Right cardiac atrium (tissue), 5 donors: ENCODE data around the gene B3GNT3. TPM values are rescaled to one million over a fixed set of nuclear protein-coding genes. Genes with fewer than 3 reads are reported as not detected.
A peak's percentile ranks its signal among the peaks of the same experiment; 100 is the strongest.

Experiments used
- ATAC-seq, 2 donors: fragments of 200-7000 bp; cut with Tn5 transposase; one replicate each; pipeline versions ENCODE4 v1.8.0 to v1.9.1; 2020; ENCODE audit warnings: moderate library complexity in 2 of 2, mild to moderate bottlenecking in 1 of 2
- DNase-seq, 3 donors: peaks; one replicate each; pipeline ENCODE4 v3.0.0-alpha.2; 2020
- H3K27ac ChIP-seq: one replicate; pipeline ENCODE4 v1.5.1; 2013; ENCODE audit warnings: mild to moderate bottlenecking, low read length, control low read depth, moderate library complexity
- H3K27me3 ChIP-seq: one replicate; pipeline ENCODE4 v1.6.1; 2013; ENCODE audit not compliant: control insufficient read depth, insufficient read depth
- H3K4me1 ChIP-seq: one replicate; pipeline ENCODE4 v1.6.1; 2013; ENCODE audit warnings: low read length; ENCODE audit not compliant: control insufficient read depth, insufficient read depth
- H3K4me3 ChIP-seq: one replicate; pipeline ENCODE4 v1.5.1; 2013; ENCODE audit warnings: low read length, control low read depth
- H3K9me3 ChIP-seq: one replicate; pipeline ENCODE4 v1.6.1; 2013; ENCODE audit warnings: low read length; ENCODE audit not compliant: control insufficient read depth
- WGBS: extraction: QIAGEN DNeasy Blood & Tissue Kit; methylation state at CpG from one replicate; pipeline ENCODE4 v1.1.7; 2013; 5-methylcytosine and 5-hydroxymethylcytosine counted together
- intact Hi-C, 4 donors: fragments of 100-400 bp; cut with DNase I; formaldehyde crosslinking; loops; one replicate each; pipeline versions ENCODE4 v1.11.0 to v1.14.0; 2022 to 2023
- long read RNA-seq, 4 donors: library from polyadenylated mRNA; unstranded; transcript quantifications; one replicate each; pipeline ENCODE4 v2.0.0, GENCODE V29; 2020 to 2021
- polyA plus RNA-seq: library from polyadenylated mRNA; stranded (reverse); fragments of 200-250 nt; gene quantifications from one replicate; pipeline ENCODE4 v1.2.3, GENCODE V29; 2013
- total RNA-seq, 4 donors: library from RNA; stranded (reverse); fragmentation: NEBNext Ultra II Directional; extraction: Animal tissue kit (Norgen Biotek cat#: 25700); gene quantifications; one replicate each; pipeline ENCODE4 v1.2.1, GENCODE V29; 2021
- donor health status: healthy with polysubstance abuse.
- donor health status: DM: no; HTN: yes; CAD: no.
- donor health status: DM: no; HTN: no; CAD: no.
- donor health status: DM: no; HTN: yes; CAD: no; lungs with severe emphysema.
- donor health status: DM: yes; HTN: yes; CAD: no.

B3GNT3 gene, protein sequence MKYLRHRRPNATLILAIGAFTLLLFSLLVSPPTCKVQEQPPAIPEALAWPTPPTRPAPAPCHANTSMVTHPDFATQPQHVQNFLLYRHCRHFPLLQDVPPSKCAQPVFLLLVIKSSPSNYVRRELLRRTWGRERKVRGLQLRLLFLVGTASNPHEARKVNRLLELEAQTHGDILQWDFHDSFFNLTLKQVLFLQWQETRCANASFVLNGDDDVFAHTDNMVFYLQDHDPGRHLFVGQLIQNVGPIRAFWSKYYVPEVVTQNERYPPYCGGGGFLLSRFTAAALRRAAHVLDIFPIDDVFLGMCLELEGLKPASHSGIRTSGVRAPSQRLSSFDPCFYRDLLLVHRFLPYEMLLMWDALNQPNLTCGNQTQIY
- total RNA-seq (not detected), polyA plus RNA-seq (not detected)
- long read RNA-seq, donor 1, result 0 reads
- long read RNA-seq, donor 2, result 0 reads
- long read RNA-seq, donor 3, result 0 reads
- long read RNA-seq, donor 4, result 0 reads

DNA sequence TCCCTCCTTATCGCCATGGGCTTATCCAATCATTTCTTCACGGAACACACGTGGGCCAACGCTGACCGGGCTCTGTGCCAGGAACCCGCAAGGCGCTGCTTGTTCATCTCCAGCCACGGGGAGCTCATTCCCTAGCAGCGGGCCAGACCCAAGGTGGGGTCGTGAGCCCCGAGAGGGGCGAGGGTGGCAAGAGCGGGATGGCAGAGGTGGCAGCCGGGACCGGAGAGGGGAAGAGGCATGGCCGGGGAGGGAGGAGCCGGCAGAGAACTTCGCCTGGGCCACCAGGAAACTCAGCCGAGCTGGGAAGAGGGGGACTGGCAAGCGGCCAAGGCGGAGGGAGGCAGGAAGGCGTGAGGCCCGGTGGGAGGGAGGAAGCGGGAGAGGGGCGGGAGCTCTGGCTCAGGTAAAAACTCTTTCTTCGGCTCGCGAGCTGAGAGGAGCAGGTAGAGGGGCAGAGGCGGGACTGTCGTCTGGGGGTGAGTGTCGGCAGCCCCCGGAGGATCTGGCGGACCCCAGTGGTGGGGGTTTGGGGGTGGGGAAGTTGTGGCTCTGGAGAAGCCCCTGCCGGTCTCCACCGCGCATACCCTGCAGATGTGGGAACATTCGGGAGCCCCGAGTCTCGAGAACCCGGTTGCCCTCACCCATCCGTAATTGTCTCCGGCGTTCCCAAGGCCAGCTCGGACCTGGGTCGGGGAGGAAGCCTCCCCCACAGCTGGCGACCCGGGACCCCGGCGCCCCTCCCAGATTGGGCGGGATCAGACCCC lies at the start of gene B3GNT3:
B3GNT3 (plus strand) TSS at position 408 of the 764 bp plus-strand sequence. CDS start 12,670 bp downstream, outside the sequence.
- DNase-seq (peak; percentile 36 to 75 (median 69)), ATAC-seq (no peak)
- Histone ChIP-seq H3K4me3 (no peak within 1 kb of the TSS), H3K27ac (no peak within 1 kb of the TSS), H3K27me3 (no peaks in the 10 kb centered on the region), H3K9me3 (no peaks in the 10 kb centered on the region), H3K4me1 (no peaks in the 10 kb centered on the region)
- intact Hi-C loops, result no loop called here
- WGBS, result 3% methylated on average over 50 of the region's 50 CpGs

DNA sequence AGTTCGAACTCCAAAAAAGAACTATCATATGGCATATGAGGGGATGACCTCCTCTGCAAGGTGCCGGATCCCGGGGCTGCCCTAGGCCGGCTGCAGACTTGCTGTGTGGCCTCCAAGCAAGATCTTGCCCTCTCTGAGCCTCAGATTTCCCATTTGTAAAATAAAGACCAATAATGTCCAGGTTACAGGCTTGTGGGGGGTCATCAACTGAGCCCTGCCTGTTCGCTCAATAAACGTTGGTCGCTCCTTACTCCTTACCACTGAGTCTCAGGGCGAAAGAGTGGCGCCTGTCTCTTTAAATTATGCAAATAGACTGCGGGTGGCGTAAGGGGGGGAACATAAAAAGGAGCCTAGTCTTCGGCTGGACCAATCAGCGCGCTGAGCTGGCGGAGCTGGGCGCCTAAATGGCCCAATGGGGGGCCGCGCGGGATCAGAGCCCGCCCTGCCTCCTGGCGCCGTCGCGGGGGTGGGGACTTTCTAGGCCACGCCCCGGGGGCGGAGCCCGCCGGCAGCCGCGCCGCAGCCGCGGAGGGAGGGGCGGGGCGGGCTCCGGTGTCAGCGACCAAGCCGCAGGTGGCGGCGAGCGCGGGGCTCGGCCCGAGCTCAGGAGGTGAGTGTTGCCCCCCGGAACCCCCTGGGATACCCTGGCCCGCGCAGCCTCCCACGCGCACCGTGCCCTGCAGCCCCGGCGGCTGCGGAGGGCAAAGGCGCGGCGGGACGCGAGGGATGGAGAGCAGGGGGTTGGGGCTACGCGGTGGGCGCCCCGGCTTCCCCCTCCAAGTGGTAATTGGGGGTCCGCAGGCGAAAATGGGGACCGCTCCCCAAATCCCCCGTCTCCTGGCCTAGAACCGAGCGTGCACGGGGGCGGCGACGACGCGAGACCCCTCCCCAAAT lies 47.5 kb upstream of the B3GNT3 start:
- H3K27ac ChIP-seq, result no peak overlapping the region
- peak overlapping the region; percentile 17 for H3K4me3 ChIP-seq
- DNase-seq (peak; percentile 95 to 97 (median 97)), ATAC-seq (peak; percentile 98 to 99)
- no peaks in the 10 kb centered on the region for H3K9me3 ChIP-seq
- WGBS, result 7% methylated on average over 75 of the region's 75 CpGs
- H3K4me1 ChIP-seq, result peaks cover 3% of the 10 kb centered on the region
- no peaks in the 10 kb centered on the region for H3K27me3 ChIP-seq
- intact Hi-C loops, result no loop called here

DNA sequence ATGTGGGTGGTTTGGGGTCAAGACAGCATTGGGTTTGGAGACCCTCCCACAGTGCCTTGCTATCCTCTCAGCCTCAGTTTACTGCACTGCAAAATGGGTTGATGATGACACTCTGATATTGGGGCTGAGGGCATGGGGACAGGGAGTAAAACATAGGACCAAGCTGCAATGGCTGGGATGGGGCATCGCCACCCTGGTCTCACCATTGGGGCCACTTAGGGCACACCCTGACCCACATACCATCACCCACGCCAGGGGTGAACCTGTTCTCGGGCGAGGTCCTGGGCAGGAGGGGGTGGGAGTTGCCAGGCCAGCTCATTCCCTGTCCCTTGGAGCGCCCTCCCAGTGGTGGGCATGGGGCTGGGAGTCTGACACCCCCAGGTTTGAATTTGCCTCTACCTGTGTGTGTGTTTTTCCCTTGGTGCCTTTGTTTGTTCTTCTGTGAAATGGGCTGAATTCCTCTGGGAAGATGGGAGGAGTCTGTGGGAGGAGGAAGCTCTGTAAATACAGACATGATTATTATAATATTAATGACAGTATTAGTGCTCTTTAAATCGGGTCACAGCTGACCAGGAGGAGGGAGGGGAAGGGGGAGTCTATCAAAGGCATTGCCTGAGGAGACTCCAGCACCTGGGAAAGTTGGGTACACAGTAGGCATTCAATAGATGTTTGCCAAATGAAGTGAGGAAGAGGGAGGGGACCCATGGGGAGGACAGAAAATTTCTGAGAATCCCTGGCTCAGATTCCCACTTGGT lies 45.9 kb upstream of the B3GNT3 start:
- 75% methylated on average over 6 of the region's 6 CpGs for WGBS
- Histone ChIP-seq H3K27me3 (no peaks in the 10 kb centered on the region), H3K4me3 (no peak overlapping the region), H3K27ac (no peak overlapping the region), H3K9me3 (no peaks in the 10 kb centered on the region), H3K4me1 (peaks cover 3% of the 10 kb centered on the region)
- ATAC-seq (no peak), DNase-seq (peak in 1 of 3 donors; percentile 20)
- intact Hi-C loops, result no loop called here

DNA sequence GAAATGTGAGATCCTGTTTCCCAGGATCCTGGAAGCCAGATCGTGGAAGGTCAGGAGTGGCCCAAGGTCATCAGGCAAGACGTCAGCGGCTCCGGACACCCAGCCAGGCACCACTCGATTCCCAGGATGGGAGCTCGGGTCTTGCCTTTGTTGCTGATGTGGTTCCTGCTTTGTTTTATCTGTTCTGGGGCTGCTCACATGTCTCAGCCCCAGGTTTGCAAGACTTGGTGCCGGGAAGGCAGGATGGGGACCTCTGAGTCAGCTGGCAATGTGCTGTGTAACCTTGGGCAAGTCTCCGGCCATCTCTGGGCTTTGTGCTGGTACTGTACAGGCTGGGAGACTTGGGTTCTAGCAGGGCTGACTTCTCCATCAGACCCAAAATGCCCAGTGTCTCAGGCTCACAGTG lies 45.0 kb upstream of the B3GNT3 start:
- WGBS, result 22% methylated on average over 8 of the region's 8 CpGs
- Histone ChIP-seq H3K9me3 (no peaks in the 10 kb centered on the region), H3K4me3 (no peak overlapping the region), H3K27me3 (no peaks in the 10 kb centered on the region), H3K27ac (no peak overlapping the region), H3K4me1 (peaks cover 3% of the 10 kb centered on the region)
- no peak for ATAC-seq
- intact Hi-C loops, result no loop called here
- DNase-seq, result peak in 1 of 3 donors; percentile 39

DNA sequence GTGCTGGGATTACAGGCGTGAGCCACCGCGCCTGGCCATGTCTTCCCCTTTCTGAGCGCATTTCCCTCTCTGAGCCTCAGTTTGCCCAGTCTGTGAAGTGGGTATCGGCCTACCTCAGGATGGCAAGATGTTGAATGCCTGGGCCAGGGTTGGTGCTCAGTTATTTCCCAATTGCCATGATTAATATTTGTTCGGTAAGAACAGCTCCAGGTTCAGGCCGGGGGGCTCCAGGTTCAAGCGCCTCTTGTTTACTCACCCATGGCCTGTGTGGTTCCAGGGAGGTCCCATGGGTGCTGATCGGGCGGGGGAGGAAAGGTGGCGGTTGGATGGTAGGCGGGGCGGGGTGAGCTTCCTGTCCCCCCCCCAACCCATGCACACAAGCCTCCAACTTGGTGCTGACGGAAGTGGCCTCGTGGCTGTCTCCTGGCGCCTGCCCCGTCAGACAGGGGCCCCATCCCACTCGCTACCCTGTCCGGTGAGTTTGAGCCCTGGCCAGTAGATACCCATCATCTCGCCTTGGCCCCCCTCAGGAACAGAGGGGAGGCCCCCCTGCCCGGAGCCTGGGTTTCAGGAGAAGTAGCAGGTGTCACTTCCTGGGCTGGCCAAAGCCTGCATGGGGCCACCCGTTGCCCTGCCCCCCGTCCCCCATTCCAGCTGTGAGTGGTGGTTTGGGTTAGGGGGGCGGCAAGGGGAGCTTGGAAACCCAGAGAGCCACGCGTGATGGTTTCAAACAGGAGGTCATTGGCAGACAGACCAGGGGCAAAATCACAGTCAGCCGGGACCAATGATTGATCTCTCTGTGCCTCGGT lies 43.6 kb upstream of the B3GNT3 start, which contains the start of gene FCHO1:
FCHO1 (plus strand) TSS at position 375 of the 809 bp plus-strand sequence. CDS start 3,688 bp downstream, outside the sequence.
- Histone ChIP-seq H3K27ac (no peak within 1 kb of the TSS), H3K4me3 (no peak within 1 kb of the TSS), H3K9me3 (no peaks in the 10 kb centered on the region), H3K27me3 (no peaks in the 10 kb centered on the region), H3K4me1 (peaks cover 3% of the 10 kb centered on the region)
- ATAC-seq (peak in 1 of 2 donors; percentile 9), DNase-seq (peak in 2 of 3 donors; percentile 75 to 84)
- intact Hi-C loops, result no loop called here
- WGBS, result 46% methylated on average over 28 of the region's 28 CpGs

DNA sequence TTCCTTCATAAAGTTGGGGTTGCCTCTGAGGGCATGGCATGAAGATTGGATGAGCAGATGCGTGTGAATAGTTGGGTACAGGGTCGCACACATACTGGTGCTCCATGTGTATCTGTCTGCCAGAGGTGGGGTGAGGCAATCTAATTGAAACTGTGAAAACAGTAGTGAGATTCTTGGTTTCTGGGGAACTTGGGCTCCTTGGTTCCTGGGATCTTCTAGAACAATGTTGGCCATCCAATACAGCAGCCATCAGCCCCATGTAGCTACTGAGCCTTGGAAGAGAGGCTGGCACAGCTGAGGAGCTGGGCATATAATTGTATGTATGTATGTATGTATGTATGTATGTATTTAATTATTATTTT lies 43.0 kb upstream of the B3GNT3 start:
- 63% methylated on average over 2 of the region's 2 CpGs for WGBS
- Histone ChIP-seq H3K9me3 (no peaks in the 10 kb centered on the region), H3K27ac (no peak overlapping the region), H3K4me3 (no peak overlapping the region), H3K27me3 (no peaks in the 10 kb centered on the region), H3K4me1 (peaks cover 3% of the 10 kb centered on the region)
- ATAC-seq (no peak), DNase-seq (no peak)
- intact Hi-C loops, result no loop called here

DNA sequence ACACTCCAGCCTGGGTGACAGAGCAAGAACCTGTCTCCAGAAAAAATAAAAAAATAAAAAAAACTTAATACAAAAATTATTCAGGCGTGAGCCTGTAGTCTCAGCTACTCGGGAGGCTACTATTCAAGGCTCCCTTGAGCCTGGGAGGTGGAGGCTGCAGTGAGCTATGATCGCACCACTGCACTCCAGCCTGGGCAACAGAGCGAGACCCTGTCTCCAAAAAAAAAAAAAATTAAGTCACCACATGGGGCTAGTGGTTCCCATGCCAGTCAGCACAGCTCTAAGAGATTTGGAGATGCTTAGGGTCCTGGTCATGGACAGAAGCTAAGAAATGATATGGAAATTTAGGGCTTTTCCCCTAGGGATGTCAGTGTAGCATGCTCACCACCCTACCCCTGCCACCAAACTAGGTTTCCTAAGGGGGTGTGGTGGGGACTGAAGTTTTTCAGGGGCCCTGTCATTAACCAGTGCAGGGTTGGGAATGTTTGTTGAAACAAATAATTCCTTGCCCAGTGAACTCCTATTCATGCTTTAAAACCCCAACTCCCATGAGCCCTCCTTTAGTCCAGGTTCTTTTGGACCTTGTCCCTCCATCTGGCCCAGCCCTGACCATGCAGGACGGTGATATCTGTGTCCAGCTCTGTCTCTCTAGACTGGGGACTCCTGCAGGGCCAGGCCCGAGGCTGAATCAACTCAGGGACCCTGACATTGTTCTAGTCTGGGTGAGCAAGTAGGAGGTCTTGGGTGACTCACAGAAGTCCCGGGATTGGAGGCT lies 41.9 kb upstream of the B3GNT3 start:
- DNase-seq (no peak), ATAC-seq (no peak)
- WGBS, result 88% methylated on average over 7 of the region's 7 CpGs
- intact Hi-C loops, result no loop called here
- Histone ChIP-seq H3K27me3 (no peaks in the 10 kb centered on the region), H3K9me3 (no peaks in the 10 kb centered on the region), H3K4me3 (no peak overlapping the region), H3K4me1 (no peaks in the 10 kb centered on the region), H3K27ac (no peak overlapping the region)

DNA sequence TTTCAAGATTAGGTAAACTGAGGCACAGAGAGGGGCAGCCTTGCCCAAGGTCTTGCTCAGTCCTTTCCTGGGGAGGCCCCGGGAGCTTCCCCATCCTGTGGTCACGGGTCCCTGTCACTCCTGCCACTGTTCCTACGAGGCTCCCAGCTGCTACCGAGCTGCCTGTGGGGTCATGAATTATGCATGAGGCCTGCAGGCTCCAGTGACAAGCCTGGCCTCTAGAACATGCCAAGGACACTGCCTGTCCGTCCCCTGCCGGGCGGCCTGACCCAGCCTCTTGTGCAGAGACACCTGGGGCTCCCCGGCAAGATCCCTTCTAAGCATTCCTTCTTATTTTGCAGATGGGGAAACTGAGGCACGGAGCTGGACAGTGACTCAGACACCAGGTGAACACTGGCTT lies 41.0 kb upstream of the B3GNT3 start:
- 49% methylated on average over 9 of the region's 9 CpGs for WGBS
- peak in 1 of 3 donors; percentile 23 for DNase-seq
- H3K4me1 ChIP-seq, result no peaks in the 10 kb centered on the region

More for the DNA sequence above, 41.0 kb upstream of the B3GNT3 start:
- no peak for ATAC-seq
- Histone ChIP-seq H3K4me3 (no peak overlapping the region), H3K27me3 (no peaks in the 10 kb centered on the region), H3K27ac (no peak overlapping the region), H3K9me3 (no peaks in the 10 kb centered on the region)
- intact Hi-C loops, result no loop called here
